ENCODE data around the gene NEAT1. TPM values are rescaled to one million over a fixed set of nuclear protein-coding genes. Genes with fewer than 3 reads are reported as not detected.

Gene NEAT1
- total RNA-seq, 4 donors from 2014 or later = 30.6 to 705 (median 357) TPM

- peaks cover 57 to 100% (median 61%) of the 10 kb centered on the region in 3 donors for H3K36me3 ChIP-seq
- no peaks in the 10 kb centered on the region for H3K9me3 ChIP-seq
- TF ChIP-seq CTCF (IDR thresholded peaks at IDR 0.05) = no peak
- TF ChIP-seq POLR2A (IDR thresholded peaks at IDR 0.05) = no peak
- H3K27me3 ChIP-seq = no peaks in the 10 kb centered on the region
- H3K27ac ChIP-seq = no peak overlapping the region
- intact Hi-C loops (cut with DNase I) = no loop called here
- peaks cover 0 to 1% (median 0%) of the 10 kb centered on the region in 3 donors for H3K4me1 ChIP-seq
- no peak overlapping the region for H3K4me3 ChIP-seq
- WGBS, 2 donors = 88 to 96% methylated on average over 8 to 9 of the region's 38 CpGs
- DNase-seq = no peak
Observed at GRCh38 chr11:65396769-65397745, 25.5 kb upstream of the NEAT1 start.

GRCh38 chr11:65398362-65398910 lies 24.2 kb upstream of the NEAT1 start:
- WGBS, 2 donors = 94% methylated on average over 10 of the region's 16 CpGs; no CpG with 5 or more reads in 1 of the 2 donors
- no peak overlapping the region for H3K4me3 ChIP-seq
- no peak for DNase-seq
- H3K4me1 ChIP-seq = no peaks in the 10 kb centered on the region
- intact Hi-C loops (cut with DNase I) = no loop called here
- TF ChIP-seq POLR2A (IDR thresholded peaks at IDR 0.05) (no peak), CTCF (IDR thresholded peaks at IDR 0.05) (no peak)
- no peaks in the 10 kb centered on the region for H3K27me3 ChIP-seq
- no peaks in the 10 kb centered on the region for H3K9me3 ChIP-seq
- H3K36me3 ChIP-seq = peaks cover 56 to 98% (median 59%) of the 10 kb centered on the region in 3 donors
- H3K27ac ChIP-seq = no peak overlapping the region

- Histone ChIP-seq H3K4me1 (peaks cover 0 to 7% (median 6%) of the 10 kb centered on the region in 3 donors), H3K9me3 (no peaks in the 10 kb centered on the region), H3K36me3 (peaks cover 54 to 98% (median 58%) of the 10 kb centered on the region in 3 donors), H3K27ac (no peak overlapping the region), H3K27me3 (no peaks in the 10 kb centered on the region), H3K4me3 (no peak overlapping the region)
- no peak for DNase-seq
- intact Hi-C loops (cut with DNase I) = no loop called here
- TF ChIP-seq CTCF (IDR thresholded peaks at IDR 0.05) = no peak
- no peak for TF ChIP-seq POLR2A (IDR thresholded peaks at IDR 0.05)
- 92 to 97% methylated on average over 12 to 13 of the region's 13 CpGs for WGBS, 2 donors
Observed at GRCh38 chr11:65399249-65399648, 23.3 kb upstream of the NEAT1 start.

GRCh38 chr11:65399845-65400244 lies 22.8 kb upstream of the NEAT1 start:
- TF ChIP-seq POLR2A (IDR thresholded peaks at IDR 0.05) (no peak), CTCF (IDR thresholded peaks at IDR 0.05) (no peak)
- Histone ChIP-seq H3K27ac (no peak overlapping the region), H3K27me3 (no peaks in the 10 kb centered on the region), H3K9me3 (no peaks in the 10 kb centered on the region), H3K4me1 (peaks cover 0 to 13% (median 7%) of the 10 kb centered on the region in 3 donors), H3K36me3 (peaks cover 57 to 98% (median 58%) of the 10 kb centered on the region in 3 donors), H3K4me3 (no peak overlapping the region)
- intact Hi-C loops (cut with DNase I) = no loop called here
- DNase-seq = no peak
- 91% methylated on average over 8 of the region's 10 CpGs; no CpG with 5 or more reads in 1 of the 2 donors for WGBS, 2 donors

All from esophagus squamous epithelium (tissue), 5 donors.